ENCODE data around the gene MACROD1.

The MACROD1 gene

DNA sequence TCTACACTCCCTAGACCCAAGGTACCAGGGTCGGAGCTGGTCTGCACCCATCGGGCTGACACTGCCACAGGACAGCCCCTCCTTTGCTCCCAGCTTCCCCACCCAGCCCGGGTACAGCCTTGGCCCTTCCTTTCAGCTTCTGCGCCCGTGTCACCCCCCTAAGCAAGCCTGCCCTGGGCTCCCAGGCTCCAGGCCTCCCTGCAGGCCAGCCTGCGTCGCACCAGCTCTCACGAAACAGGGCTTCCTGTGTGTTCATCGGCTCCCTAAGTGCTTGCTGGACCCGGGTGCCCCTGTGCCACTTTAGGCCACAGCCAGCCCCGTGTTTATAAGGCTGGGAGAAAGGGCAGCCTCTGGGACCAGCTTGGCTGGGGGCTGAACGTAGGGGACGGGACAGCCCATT is 109.1 kb downstream of the MACROD1 start:
- TF ChIP-seq, protein P1, sequence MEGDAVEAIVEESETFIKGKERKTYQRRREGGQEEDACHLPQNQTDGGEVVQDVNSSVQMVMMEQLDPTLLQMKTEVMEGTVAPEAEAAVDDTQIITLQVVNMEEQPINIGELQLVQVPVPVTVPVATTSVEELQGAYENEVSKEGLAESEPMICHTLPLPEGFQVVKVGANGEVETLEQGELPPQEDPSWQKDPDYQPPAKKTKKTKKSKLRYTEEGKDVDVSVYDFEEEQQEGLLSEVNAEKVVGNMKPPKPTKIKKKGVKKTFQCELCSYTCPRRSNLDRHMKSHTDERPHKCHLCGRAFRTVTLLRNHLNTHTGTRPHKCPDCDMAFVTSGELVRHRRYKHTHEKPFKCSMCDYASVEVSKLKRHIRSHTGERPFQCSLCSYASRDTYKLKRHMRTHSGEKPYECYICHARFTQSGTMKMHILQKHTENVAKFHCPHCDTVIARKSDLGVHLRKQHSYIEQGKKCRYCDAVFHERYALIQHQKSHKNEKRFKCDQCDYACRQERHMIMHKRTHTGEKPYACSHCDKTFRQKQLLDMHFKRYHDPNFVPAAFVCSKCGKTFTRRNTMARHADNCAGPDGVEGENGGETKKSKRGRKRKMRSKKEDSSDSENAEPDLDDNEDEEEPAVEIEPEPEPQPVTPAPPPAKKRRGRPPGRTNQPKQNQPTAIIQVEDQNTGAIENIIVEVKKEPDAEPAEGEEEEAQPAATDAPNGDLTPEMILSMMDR (IDR thresholded peaks at IDR 0.05; ENCODE audit: low read depth, low read length, missing control alignments), result no peak
- no peak overlapping the region for H3K4me3 ChIP-seq (replicated peaks; ENCODE audit: low read depth, low read length)
- no peak for DNase-seq (ENCODE audit: extremely low read depth, low read depth)

DNA sequence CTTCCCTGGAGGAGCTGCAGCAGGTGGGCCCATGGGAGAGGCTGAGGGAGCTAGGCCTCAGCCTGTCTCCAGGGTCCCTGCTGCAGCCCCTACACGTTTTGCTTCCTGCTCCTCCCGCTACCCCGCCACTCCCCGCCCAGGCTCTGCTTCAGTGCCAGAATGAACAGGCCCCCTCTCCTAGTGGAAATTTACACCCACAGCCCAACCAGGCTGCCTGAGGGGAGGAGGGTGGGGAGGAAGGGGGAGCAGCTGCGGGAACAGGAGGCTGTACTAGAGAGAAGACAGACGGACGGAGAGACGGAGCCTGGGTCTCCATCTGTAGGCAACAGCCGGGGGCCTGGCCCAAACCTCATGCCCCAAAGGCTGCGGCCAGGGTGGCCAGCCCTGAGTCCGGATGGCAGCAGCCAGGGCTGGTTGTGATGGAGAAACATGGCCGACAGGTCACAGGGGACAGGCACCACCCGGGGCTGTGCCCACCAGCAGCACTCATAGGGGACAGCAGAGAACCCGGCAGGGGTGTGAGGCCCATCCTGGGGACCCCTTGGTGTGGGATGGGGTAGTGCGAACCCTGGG is 109.6 kb downstream of the MACROD1 start:
- no peak for DNase-seq (ENCODE audit: extremely low read depth, low read depth)

DNA sequence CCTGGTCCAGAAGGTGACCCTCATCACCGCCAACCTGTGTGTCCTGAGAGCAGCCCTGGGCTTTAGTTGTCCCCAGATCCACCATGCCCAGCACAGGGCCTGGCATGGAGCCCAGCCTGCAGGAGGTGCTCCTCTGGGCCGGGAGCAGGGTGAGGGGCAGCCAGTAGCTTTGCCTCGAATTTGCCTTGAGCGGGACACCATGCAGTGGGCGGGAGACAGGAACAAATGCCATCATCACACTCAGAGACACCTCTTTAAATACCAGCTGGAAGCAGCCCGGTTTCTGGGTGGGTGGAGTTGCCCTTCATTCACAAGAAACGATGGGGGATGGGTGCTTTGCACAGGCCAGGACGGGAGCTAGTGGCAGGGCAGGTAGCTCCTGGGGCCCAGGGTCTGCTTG is 110.8 kb downstream of the MACROD1 start:
- TF ChIP-seq, protein P1 (IDR thresholded peaks at IDR 0.05; ENCODE audit: low read depth, low read length, missing control alignments), result no peak
- no peak for DNase-seq (ENCODE audit: extremely low read depth, low read depth)
- no peak overlapping the region for H3K4me3 ChIP-seq (replicated peaks; ENCODE audit: low read depth, low read length)

More for the DNA sequence above, 109.6 kb downstream of the MACROD1 start:
- no peak overlapping the region for H3K4me3 ChIP-seq (replicated peaks; ENCODE audit: low read depth, low read length)
- TF ChIP-seq, protein P1 (IDR thresholded peaks at IDR 0.05; ENCODE audit: low read depth, low read length, missing control alignments), result no peak

DNA sequence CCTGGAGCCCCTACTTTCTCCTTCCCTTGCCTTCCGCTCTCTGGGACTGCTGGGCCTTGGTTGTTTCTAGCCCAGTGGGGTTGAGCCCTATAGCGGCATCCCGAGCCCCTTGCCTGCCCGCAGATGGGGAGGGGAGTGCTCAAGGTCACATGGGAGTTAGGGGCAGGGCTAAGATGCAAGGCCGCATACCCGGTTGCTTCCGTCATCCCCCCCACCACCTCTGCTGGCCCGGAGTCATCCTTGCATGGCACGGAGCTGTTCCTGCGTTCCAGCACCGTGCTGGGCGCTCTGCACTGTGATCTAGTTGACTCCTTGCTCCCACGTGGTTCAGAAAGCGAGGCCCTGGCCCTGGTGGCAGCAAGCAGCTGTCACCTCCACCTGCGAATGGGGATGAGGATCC is 112.2 kb downstream of the MACROD1 start:
- H3K4me3 ChIP-seq (replicated peaks; ENCODE audit: low read depth, low read length), result no peak overlapping the region

DNA sequence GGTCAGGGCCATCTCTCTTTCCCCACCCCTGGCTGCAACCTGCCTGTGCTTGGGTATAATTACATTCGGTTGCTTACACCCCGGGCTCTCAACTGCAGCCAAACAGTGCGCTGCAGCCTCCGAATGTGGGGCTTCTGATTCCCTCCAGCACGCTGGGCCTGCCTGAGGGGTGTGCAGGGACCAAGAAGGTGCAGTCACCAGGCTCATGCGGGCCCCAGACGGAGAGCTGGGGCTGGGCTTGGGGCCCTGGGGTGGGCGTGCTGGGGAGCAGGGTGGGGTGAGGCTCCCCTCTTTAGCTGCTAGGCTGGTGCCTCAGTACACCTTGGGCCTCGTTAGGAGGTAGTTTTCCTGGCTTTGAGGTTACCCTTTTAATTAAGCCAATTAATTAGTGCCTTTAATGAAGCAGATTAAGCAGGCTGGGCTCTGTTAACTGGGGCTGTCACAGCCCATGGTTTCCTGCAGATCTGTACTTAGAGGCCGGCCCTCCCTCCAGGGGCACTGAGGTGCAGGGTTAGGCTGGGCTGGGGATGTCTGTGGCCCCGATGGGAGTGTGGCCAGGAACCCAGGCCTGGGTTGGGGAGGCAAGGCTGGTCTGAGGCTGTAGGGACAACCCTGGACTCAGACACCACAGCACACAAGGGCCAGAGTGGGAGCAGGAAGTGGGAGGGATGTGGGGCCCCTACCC is 112.8 kb downstream of the MACROD1 start:
- DNase-seq (ENCODE audit: extremely low read depth, low read depth), result no peak
- no peak overlapping the region for H3K4me3 ChIP-seq (replicated peaks; ENCODE audit: low read depth, low read length)
- TF ChIP-seq, protein P1 (IDR thresholded peaks at IDR 0.05; ENCODE audit: low read depth, low read length, missing control alignments), result no peak

More for the DNA sequence above, 112.2 kb downstream of the MACROD1 start:
- no peak for DNase-seq (ENCODE audit: extremely low read depth, low read depth)
- TF ChIP-seq, protein P1 (IDR thresholded peaks at IDR 0.05; ENCODE audit: low read depth, low read length, missing control alignments), result no peak

DNA sequence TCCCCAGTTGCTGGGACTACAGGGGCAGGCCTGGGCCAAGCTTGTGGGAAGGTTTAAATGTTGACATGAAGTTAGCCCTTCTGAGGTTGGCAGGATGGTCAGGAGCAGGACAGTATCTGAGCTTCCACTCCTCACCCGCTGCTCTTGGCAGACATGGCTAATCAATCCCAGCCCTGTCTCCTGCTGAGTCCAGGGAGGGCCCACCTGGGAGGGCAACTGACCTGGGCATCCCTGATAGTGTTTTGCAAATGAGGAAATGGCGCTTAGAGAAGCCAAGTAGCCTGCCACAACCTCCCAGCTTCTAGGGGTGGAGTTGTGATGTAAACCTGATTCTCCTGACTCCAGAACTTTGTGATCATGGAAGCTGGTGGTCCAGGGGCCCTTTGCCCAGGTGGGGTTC is 113.5 kb downstream of the MACROD1 start:
- DNase-seq (ENCODE audit: extremely low read depth, low read depth), result no peak
- TF ChIP-seq, protein P1 (IDR thresholded peaks at IDR 0.05; ENCODE audit: low read depth, low read length, missing control alignments), result no peak
- no peak overlapping the region for H3K4me3 ChIP-seq (replicated peaks; ENCODE audit: low read depth, low read length)
